ENCODE data around the gene CLCN4. TPM values are rescaled to one million over a fixed set of nuclear protein-coding genes. Genes with fewer than 3 reads are reported as not detected.

Gene CLCN4
- total RNA-seq, 1 experiment from 2014 or later, result 6.9 TPM

DNA sequence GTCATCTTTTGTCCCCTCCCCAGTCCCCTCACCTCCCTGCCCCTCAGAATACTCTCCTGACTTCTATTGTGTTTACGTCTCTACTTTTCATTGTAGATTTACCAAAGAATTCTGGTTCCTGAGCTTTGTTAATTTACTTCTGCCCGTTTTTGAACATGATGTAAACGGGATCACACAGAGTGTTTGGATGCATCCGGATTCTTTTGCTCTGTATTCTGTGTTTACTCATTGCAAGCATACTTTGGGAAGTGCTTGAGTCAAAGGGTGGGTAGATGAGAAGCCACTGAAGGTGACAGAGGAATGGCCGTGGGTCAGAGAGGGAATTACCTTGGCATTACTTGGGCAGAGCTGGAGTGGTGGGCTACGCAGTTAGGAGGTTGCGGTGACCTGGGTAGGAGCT lies 18.0 kb downstream of the CLCN4 start:
- Histone ChIP-seq H3K4ac (ENCODE audit: low read depth, low read length) (no peak overlapping the region), H4K5ac (ENCODE audit: insufficient read length, low read depth, low read length) (no peak overlapping the region), H2AFZ (ENCODE audit: low read length) (no peak overlapping the region), H3T11ph (ENCODE audit: low read length) (no peak overlapping the region), H3K9me3 (ENCODE audit: control insufficient read depth, low read depth, low read length) (no peaks in the 10 kb centered on the region), H3K27ac (ENCODE audit: insufficient read length, low read depth, low read length) (no peak overlapping the region), H3K4me2 (ENCODE audit: insufficient read depth, insufficient read length, low read length) (no peak overlapping the region), H3K79me2 (ENCODE audit: insufficient read depth, low read length) (no peaks in the 10 kb centered on the region), H4K91ac (ENCODE audit: insufficient read length, low read depth, low read length) (no peak overlapping the region), H2AK5ac (ENCODE audit: insufficient read length, low read length) (no peak overlapping the region), H2BK120ac (ENCODE audit: low read depth, low read length, poor library complexity, severe bottlenecking) (no peak overlapping the region), H3K23ac (ENCODE audit: insufficient read length, low read depth, low read length) (no peak overlapping the region), H3K79me1 (ENCODE audit: insufficient read depth, low read depth, low read length, poor library complexity, severe bottlenecking) (no peaks in the 10 kb centered on the region), H3K18ac (ENCODE audit: insufficient read length, low read depth, low read length) (no peak overlapping the region), H3K14ac (ENCODE audit: insufficient read depth, low read length) (no peak overlapping the region), H3K9ac (ENCODE audit: extremely low read depth, insufficient read length, low read length) (no peak overlapping the region), H4K8ac (replicated peaks; ENCODE audit: insufficient read length, low read depth, low read length) (no peak overlapping the region), H2BK20ac (ENCODE audit: low read depth, low read length, poor library complexity, severe bottlenecking) (no peak overlapping the region), H3K27me3 (ENCODE audit: insufficient read depth, low read length) (no peaks in the 10 kb centered on the region), H2BK15ac (ENCODE audit: low read depth, low read length) (no peak overlapping the region), H3K56ac (ENCODE audit: insufficient read length, low read depth, low read length) (no peak overlapping the region), H3K4me1 (ENCODE audit: insufficient read depth, low read length) (no peaks in the 10 kb centered on the region), H2BK12ac (ENCODE audit: insufficient read length, low read depth, low read length) (no peak overlapping the region), H4K20me1 (ENCODE audit: control insufficient read depth, insufficient read depth, insufficient read length) (no peaks in the 10 kb centered on the region), H2BK5ac (ENCODE audit: insufficient read length, low read length) (no peak overlapping the region), H3K23me2 (ENCODE audit: insufficient read length, low read depth, low read length, poor library complexity, severe bottlenecking) (no peaks in the 10 kb centered on the region)
- WGBS (ENCODE audit: extremely low coverage, insufficient read length, low lambda C conversion rate), result no CpG with 5 or more reads among the region's 7 CpGs
- H3K4me1 Mint-ChIP-seq, result peaks cover 20 to 34% of the 10 kb centered on the region in 2 experiments
- H3K9me3 Mint-ChIP-seq, result peaks cover 51 to 64% of the 10 kb centered on the region in 2 experiments
- no peak for DNase-seq
- peaks cover 0 to 16% (median 13%) of the 10 kb centered on the region in 3 experiments; a peak in 3 of 7 replicates for H3K36me3 Mint-ChIP-seq (ENCODE audit: insufficient read depth in 1 of 3, low read depth in 3 of 3)
- peak overlapping the region in 2 of 3 experiments; percentile 8 to 21; a peak in 2 of 7 replicates for H3K27ac Mint-ChIP-seq
- H3K27me3 Mint-ChIP-seq (ENCODE audit: low read depth), result peaks cover 2% of the 10 kb centered on the region; the same call in 1 of the 2 replicates
- no peak overlapping the region for H3K4me3 Mint-ChIP-seq
- TF ChIP-seq CTCF (conservative IDR thresholded peaks at IDR 0.05), result no peak
